BLaER1 treated with 17β-estradiol and CSF1 and Interleukin-3, amounts not matched to agents 10 nM and 100 nM (cell line): Measurements from ENCODE around the gene UBAC1.

ENCODE experiments used
- H3K27ac ChIP-seq, 11 experiments: shearing (Covaris generic); formaldehyde crosslinking; 2 replicates each; pipeline ENCODE4 v1.8.1; 2022
- H3K27me3 ChIP-seq, 11 experiments: shearing (Covaris generic); formaldehyde crosslinking; 2 replicates each; pipeline ENCODE4 v1.8.1; 2022
- H3K36me3 ChIP-seq, 11 experiments: shearing (Covaris generic); formaldehyde crosslinking; 2 replicates each; pipeline ENCODE4 v1.8.1; 2022
- H3K4me1 ChIP-seq, 10 experiments: shearing (Covaris generic); formaldehyde crosslinking; 2 replicates each; pipeline ENCODE4 v1.8.1; 2022
- H3K4me2 ChIP-seq, 11 experiments: shearing (Covaris generic); formaldehyde crosslinking; 2 replicates each; pipeline ENCODE4 v1.8.1; 2022
- H3K4me3 ChIP-seq, 10 experiments: shearing (Covaris generic); formaldehyde crosslinking; 2 replicates each; pipeline ENCODE4 v1.8.1; 2022
- H3K9ac ChIP-seq, 11 experiments: shearing (Covaris generic); formaldehyde crosslinking; 2 replicates each; pipeline ENCODE4 v1.8.1; 2022
- H3K9me3 ChIP-seq, 11 experiments: shearing (Covaris generic); formaldehyde crosslinking; replicated peaks in 1 of 11; 2 replicates each; pipeline ENCODE4 v1.8.1; 2022
- H4K20me1 ChIP-seq, 11 experiments: shearing (Covaris generic); formaldehyde crosslinking; 2 replicates each; pipeline ENCODE4 v1.8.1; 2022
- Cebpa-rat ChIP-seq, 11 experiments: shearing (Covaris generic); IDR thresholded peaks; 2 replicates each; pipeline ENCODE4 v1.8.1; 2022

The UBAC1 gene, protein sequence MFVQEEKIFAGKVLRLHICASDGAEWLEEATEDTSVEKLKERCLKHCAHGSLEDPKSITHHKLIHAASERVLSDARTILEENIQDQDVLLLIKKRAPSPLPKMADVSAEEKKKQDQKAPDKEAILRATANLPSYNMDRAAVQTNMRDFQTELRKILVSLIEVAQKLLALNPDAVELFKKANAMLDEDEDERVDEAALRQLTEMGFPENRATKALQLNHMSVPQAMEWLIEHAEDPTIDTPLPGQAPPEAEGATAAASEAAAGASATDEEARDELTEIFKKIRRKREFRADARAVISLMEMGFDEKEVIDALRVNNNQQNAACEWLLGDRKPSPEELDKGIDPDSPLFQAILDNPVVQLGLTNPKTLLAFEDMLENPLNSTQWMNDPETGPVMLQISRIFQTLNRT

DNA sequence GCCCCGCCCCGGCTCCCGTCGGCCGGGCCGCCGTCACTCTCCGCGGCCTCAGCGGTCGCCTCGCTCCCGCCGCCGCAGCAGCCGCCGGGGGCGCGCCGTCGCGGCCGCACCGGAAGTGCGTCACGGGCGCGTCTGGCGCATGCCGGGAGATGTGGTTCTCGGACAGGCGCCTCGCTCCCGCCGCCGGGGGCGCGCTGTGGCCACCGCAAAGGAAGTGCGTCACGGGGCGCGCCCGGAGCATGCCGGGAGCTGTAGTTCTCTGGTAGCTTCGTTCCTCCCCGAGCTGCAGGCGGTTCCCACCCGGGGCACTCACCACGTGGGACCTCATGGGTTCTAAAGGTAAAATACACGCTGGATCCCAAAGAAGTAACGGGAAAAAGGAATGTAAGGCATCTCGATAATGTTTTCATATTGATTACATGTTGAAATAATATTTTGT is at the start of gene UBAC1:
Gene UBAC1, minus strand, starts transcription at position 97 of the 439 bp plus-strand sequence. CDS start 211 bp downstream, outside the sequence.
- peaks cover 51 to 74% (median 66%) of the 10 kb centered on the region in 10 experiments for H3K4me1 ChIP-seq
- H4K20me1 ChIP-seq, result peaks cover 37 to 46% (median 43%) of the 10 kb centered on the region in 11 experiments
- H3K27me3 ChIP-seq, result no peaks in the 10 kb centered on the region
- H3K36me3 ChIP-seq, result peaks cover 0 to 17% (median 7%) of the 10 kb centered on the region in 11 experiments; a peak in 14 of 22 replicates
- peak within 1 kb of the TSS; percentile 78 to 97 (median 94) for H3K4me3 ChIP-seq
- no peak for TF ChIP-seq Cebpa-rat (IDR thresholded peaks at IDR 0.05)
- H3K27ac ChIP-seq, result peak within 1 kb of the TSS; percentile 52 to 82 (median 73)
- peak within 1 kb of the TSS; percentile 82 to 92 (median 87) for H3K9ac ChIP-seq
- H3K4me2 ChIP-seq, result peak within 1 kb of the TSS; percentile 88 to 99 (median 95)
- no peaks in the 10 kb centered on the region for H3K9me3 ChIP-seq

DNA sequence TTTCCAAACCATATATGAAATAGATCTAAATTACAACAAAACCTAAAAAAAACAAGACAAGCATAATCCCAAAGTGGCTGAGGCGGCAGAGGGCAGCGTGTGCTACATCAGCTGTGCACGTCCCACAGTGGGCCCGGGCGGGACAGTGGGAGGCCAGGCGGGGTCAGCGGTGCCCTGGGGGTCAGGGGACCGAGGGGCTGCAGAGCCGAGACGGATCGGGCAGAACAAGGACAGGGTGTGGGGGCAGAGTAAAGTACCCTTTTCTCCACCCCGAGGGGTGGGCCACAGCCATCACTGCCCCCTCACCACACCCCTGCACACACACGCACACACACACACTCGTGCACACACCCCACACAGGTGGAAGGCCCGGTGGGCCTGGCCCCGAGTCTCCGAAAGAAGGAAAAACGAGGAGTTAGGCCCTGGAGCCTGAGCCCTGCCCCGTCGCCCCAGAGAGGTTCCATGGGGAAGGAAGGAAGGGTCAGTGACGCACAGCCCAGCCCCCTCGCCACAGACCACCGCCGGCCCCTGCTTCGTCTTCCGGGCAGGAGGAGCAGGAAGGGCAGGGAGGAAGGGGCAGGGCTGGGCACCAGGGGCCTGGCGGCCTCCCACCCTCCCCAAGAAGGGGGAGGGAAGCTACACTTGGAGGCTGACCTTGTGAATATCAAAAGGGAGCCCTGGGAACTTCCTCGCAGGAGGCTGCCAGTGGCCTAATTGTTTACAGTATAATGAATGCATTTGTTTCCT is 49.6 kb upstream of the UBAC1 start:
- peak overlapping the region in 7 of 11 experiments; percentile 21 to 81 (median 69); a peak in 11 of 22 replicates for H3K4me2 ChIP-seq
- peaks cover 0 to 84% (median 0%) of the 10 kb centered on the region in 11 experiments; a peak in 10 of 22 replicates for H3K36me3 ChIP-seq
- TF ChIP-seq Cebpa-rat (IDR thresholded peaks at IDR 0.05), result no peak
- 0 out of 22 replicates have a peak overlapping the region, but pooled peaks of 1 of the 11 experiments have one; percentile 10 for H3K9ac ChIP-seq
- H3K4me3 ChIP-seq, result no peak overlapping the region
- H3K27ac ChIP-seq, result peak overlapping the region in 2 of 11 experiments; percentile 31 to 46; a peak in 3 of 22 replicates
- H3K4me1 ChIP-seq, result peaks cover 21 to 62% (median 51%) of the 10 kb centered on the region in 10 experiments; a peak in 19 of 20 replicates
- no peaks in the 10 kb centered on the region for H3K27me3 ChIP-seq
- no peaks in the 10 kb centered on the region for H3K9me3 ChIP-seq
- H4K20me1 ChIP-seq, result peaks cover 0 to 99% (median 20%) of the 10 kb centered on the region in 11 experiments; a peak in 13 of 22 replicates

DNA sequence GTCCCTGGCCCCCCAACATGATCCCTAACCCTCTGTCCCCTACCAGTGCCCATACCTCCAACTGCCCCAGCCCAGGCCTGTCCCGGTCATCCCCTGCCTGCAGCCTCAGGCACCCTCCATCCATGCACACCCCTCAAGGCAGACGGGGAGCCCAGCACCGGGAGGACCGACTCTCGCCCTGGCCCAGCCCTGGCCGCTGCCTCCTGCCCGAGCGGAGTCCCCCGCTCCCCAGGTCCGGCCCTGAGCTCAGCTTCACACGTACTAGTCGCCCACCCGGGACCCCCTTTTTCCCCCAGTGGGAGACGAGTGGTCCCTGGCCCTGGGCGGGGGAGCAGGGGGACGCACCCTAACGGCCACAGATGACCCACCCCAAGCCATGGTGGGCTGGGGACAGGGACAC is 49.0 kb upstream of the UBAC1 start:
- H3K27ac ChIP-seq, result no peak overlapping the region
- no peaks in the 10 kb centered on the region for H3K9me3 ChIP-seq
- peaks cover 0 to 78% (median 0%) of the 10 kb centered on the region in 11 experiments; a peak in 10 of 22 replicates for H3K36me3 ChIP-seq
- H3K4me2 ChIP-seq, result peak overlapping the region in 2 of 11 experiments; percentile 5 to 58; a peak in 2 of 22 replicates
- H3K27me3 ChIP-seq, result no peaks in the 10 kb centered on the region
- peaks cover 20 to 63% (median 51%) of the 10 kb centered on the region in 10 experiments for H3K4me1 ChIP-seq
- H4K20me1 ChIP-seq, result peaks cover 0 to 99% (median 14%) of the 10 kb centered on the region in 11 experiments; a peak in 12 of 22 replicates
- TF ChIP-seq Cebpa-rat (IDR thresholded peaks at IDR 0.05), result no peak
- H3K9ac ChIP-seq, result 0 out of 22 replicates have a peak overlapping the region, but pooled peaks of 1 of the 11 experiments have one; percentile 12
- H3K4me3 ChIP-seq, result no peak overlapping the region

DNA sequence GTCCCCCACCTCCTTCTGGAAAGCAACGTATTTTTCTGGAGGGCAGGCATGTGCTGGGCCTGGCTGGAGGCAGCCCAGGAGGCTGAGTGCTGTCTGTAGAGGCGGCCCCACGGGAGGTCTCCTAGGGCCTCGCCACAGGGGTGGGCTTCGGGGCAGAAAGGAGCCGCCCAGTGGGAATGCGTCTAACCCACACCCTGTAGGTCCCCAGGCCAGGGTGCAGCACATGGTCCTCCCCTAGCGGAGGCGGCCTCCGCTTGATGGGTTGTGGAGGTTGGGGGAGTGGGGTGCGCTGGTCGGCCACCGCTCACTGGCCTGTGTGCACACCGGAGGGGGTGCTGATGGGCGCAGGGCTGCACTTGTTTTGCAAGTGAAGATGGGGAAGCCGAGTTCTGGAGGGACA is 48.3 kb upstream of the UBAC1 start:
- Histone ChIP-seq H3K36me3 (peaks cover 0 to 71% (median 0%) of the 10 kb centered on the region in 11 experiments; a peak in 10 of 22 replicates), H3K27ac (no peak overlapping the region; a peak in 1 of 22 replicates), H3K4me3 (no peak overlapping the region), H3K4me1 (peaks cover 21 to 63% (median 49%) of the 10 kb centered on the region in 10 experiments), H3K9ac (peak overlapping the region in 2 of 11 experiments; percentile 37 to 49; a peak in 2 of 22 replicates), H4K20me1 (peaks cover 0 to 99% (median 7%) of the 10 kb centered on the region in 11 experiments; a peak in 10 of 22 replicates), H3K27me3 (no peaks in the 10 kb centered on the region), H3K9me3 (no peaks in the 10 kb centered on the region), H3K4me2 (peak overlapping the region in 7 of 11 experiments; percentile 4 to 58 (median 32); a peak in 12 of 22 replicates)
- no peak for TF ChIP-seq Cebpa-rat (IDR thresholded peaks at IDR 0.05)

DNA sequence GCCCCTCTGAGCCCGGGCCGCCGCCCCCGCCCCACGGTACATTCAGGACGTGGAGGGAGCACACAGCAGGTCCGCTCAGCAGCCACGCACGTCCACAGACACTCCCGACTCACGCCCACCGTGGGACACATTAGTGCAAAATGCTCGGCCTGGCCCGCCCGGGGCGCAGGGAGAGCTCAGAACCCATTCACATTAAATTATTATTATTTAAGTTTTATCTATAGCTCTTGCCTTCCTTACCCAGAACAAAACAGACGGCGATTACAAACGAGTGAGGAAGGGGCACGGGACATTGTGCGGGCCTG is 47.5 kb upstream of the UBAC1 start:
- H3K36me3 ChIP-seq, result peaks cover 0 to 64% (median 0%) of the 10 kb centered on the region in 11 experiments; a peak in 10 of 22 replicates
- H3K9ac ChIP-seq, result peak overlapping the region in 2 of 11 experiments; percentile 37 to 49; a peak in 2 of 22 replicates
- no peaks in the 10 kb centered on the region for H3K27me3 ChIP-seq
- H3K4me2 ChIP-seq, result peak overlapping the region in 5 of 11 experiments; percentile 22 to 58 (median 37); a peak in 5 of 22 replicates
- no peak for TF ChIP-seq Cebpa-rat (IDR thresholded peaks at IDR 0.05)
- H3K4me1 ChIP-seq, result peaks cover 27 to 63% (median 53%) of the 10 kb centered on the region in 10 experiments
- peaks cover 0 to 95% (median 7%) of the 10 kb centered on the region in 11 experiments; a peak in 10 of 22 replicates for H4K20me1 ChIP-seq
- H3K4me3 ChIP-seq, result no peak overlapping the region
- H3K27ac ChIP-seq, result no peak overlapping the region
- no peaks in the 10 kb centered on the region for H3K9me3 ChIP-seq

DNA sequence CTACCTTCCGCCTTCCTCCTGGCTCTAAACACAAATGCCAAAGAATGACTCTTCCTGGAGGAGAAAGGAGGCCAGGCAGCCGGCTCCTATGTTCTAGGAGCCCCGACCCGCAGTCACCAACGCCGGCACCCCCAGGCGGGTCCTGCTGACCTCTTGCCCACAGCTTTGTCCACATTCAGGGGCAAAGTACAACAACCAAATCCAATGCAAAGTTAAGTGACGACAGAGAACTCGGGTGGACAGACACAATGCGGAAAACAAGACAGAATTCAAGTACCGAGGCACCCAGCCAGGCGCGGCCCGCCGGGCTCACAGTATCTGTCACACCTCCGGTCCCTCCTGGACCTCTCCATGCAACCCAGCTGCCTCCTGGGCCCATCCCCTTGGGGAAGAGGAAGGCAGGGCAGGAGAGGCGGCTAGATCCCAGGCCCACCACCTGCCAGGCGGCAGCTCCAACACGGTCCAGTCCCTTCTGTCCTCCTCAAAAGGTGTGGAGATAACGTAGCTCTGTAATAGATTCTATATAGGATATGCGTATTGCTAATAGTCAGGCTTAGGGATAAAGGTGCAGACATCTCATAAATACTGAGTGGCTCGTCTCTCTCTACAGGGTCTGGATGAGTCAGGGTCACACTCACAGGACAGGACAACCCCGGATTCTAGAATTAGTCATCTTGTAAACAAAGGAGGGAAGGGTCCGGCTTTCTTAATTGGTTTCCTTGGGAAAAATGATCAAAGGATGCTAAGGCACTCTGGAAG is 46.9 kb upstream of the UBAC1 start:
- H3K36me3 ChIP-seq, result peaks cover 0 to 61% (median 0%) of the 10 kb centered on the region in 11 experiments; a peak in 10 of 22 replicates
- H3K4me2 ChIP-seq, result no peak overlapping the region
- H4K20me1 ChIP-seq, result peaks cover 0 to 94% (median 7%) of the 10 kb centered on the region in 11 experiments; a peak in 10 of 22 replicates
- TF ChIP-seq Cebpa-rat (IDR thresholded peaks at IDR 0.05), result no peak
- peaks cover 29 to 63% (median 55%) of the 10 kb centered on the region in 10 experiments for H3K4me1 ChIP-seq
- H3K9ac ChIP-seq, result no peak overlapping the region
- no peak overlapping the region for H3K4me3 ChIP-seq
- no peaks in the 10 kb centered on the region for H3K9me3 ChIP-seq
- H3K27me3 ChIP-seq, result no peaks in the 10 kb centered on the region
- no peak overlapping the region for H3K27ac ChIP-seq

DNA sequence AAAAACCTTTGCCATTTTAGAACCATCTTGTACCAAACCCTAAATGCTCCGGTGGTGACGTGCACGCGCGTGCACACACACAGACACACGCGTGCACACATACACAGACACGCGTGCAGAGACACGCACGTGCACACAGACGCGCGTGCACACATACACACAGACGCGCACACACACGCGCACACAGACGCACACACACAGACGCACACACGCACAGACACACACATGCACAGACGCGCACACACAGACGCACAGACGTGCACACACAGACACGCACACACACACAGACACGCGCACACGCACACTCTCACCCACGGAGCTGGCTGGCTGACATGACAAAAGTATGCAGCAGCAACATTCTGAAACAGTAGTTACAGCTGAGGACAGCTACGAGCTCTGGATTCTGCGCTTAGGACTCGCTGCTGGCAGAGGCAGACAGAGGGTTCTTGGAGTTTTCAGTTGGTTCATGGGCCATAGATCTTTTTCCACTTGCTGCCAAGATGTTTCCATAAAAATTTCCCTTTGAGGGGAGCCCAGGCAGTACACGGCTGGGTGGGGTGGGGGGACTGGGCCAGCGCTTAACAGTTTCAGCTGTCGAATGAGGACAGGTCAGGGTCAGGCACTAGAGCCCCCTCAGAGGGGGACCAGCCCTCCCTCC is 46.2 kb upstream of the UBAC1 start:
- Histone ChIP-seq H3K9ac (no peak overlapping the region), H3K36me3 (peaks cover 0 to 55% (median 0%) of the 10 kb centered on the region in 11 experiments; a peak in 10 of 22 replicates), H4K20me1 (peaks cover 0 to 87% (median 4%) of the 10 kb centered on the region in 11 experiments; a peak in 10 of 22 replicates), H3K4me2 (no peak overlapping the region), H3K4me3 (no peak overlapping the region), H3K4me1 (peaks cover 24 to 63% (median 54%) of the 10 kb centered on the region in 10 experiments), H3K9me3 (no peaks in the 10 kb centered on the region), H3K27ac (no peak overlapping the region), H3K27me3 (no peaks in the 10 kb centered on the region)
- TF ChIP-seq Cebpa-rat (IDR thresholded peaks at IDR 0.05), result no peak
